ENCODE results near the gene CHEK2.
A peak's percentile ranks its signal among the peaks of the same experiment; 100 is the strongest.
"Not testable (repeated sequence)": the region's sequence is repeated elsewhere in the genome, so short reads cannot be mapped to it uniquely, and the experiment has no call there.

The CHEK2 gene

GRCh38 chr22:28741785-28742561, at the start of gene CHEK2, which contains the start of gene HSCB:
Gene CHEK2 (minus strand): TSS chr22:28741820. CDS start chr22:28734721, 7,099 bp downstream.
Gene HSCB (plus strand): TSS chr22:28742039. CDS start chr22:28742096, 57 bp downstream.
- peak; percentile 98 to 99 for DNase-seq

DNA sequence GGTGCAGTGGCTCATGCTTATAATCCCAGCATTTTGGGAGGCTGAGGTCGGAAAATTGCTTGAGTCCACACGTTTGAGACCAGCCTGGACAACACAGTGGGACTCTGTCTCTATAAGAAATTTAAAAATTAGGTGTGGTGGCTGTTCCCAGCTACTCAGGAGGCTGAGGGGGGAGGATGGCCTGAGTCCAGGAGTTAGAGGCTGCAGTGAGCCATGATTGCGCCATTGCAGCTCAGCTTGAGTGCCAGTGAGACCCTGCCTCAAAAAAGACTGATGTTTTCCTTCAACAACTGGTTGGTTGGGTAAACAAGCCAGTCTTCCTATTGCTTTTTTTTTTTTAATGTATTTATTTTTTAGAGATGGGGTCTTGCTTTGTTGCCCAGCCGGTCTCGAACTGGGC, 49.5 kb upstream of the CHEK2 start:
- DNase-seq = no peak

DNA sequence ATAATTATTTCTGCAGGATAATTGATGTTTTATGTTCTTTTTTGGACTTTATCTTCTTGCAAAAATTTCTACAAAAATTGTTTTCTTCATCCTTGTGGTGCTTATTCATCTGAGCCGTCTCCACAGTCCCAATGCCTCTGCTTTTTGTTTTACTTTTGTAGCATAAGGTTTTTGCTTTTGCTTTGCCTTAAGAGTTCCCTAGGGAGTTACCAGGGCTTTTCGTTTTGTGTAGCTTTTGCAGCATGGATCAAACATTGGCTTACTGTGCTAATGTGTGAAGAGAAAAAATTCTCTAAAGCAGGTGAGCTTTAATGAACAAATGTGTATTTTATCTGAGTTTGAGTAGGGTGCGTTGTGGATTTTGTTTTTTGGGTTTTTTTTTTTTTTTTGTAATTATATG, 47.0 kb upstream of the CHEK2 start:
- DNase-seq = no peak

GRCh38 chr22:28783786-28784671, 42.4 kb upstream of the CHEK2 start:
- no peak for DNase-seq

DNA sequence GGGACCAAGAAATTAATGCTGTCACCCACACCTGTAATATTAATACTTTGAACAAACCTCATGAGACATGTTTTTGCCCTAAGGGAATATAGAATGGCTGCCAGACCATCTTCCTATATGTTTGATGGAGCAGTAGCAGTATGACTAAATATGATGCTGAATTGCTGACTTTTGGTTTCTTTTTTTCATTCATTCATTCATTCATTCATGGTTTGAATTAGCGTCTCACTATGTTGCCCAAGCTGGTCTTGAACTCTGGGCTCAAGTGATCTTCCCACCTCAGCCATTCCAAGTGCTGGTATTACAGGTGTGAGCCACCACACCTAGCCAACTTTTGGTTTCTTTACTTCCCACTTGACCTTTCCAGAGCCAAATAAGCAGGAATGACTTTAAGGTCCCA, 38.7 kb upstream of the CHEK2 start:
- DNase-seq = no peak

DNA sequence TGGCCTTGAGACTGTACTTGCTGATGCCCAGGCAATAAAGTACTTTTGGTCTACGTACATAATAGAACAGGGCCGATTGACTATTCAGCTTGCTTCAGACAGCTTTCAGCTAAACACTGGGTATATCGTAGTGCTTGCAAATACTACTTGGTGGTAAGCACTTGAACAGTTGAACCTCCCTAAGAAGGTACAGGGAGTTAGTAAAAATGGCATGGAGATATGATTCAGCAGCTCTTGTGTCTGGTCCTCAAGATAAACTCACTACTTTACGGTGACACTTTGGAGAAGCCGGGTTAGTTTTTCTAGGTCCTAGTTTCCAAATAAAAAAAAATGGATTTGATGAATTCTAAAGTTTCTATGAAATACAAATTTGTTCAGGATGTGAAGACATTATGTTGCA, 38.2 kb upstream of the CHEK2 start:
- DNase-seq = no peak

DNA sequence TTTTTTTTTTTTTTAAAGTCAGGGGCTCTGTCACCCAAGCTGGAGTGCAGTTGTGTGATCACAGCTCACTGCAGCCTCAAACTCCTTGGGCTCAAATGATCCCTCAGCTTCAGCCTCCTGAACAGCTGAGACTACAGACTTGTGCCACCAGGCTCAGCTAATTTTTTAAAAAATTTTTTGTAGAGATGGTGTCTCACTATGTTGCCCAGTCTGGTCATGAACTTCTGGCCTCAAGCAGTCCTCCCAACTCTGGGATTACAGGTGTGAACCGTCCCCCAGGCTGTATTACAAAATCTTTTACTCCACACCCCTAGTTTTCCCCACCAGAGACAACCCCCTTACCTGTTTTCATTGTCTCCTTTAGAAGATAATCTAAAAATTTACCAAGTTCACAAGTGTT, 32.8 kb upstream of the CHEK2 start:
- DNase-seq = no peak

GRCh38 chr22:28773461-28773867, 31.8 kb upstream of the CHEK2 start:
- DNase-seq = peak; percentile 62 to 65

DNA sequence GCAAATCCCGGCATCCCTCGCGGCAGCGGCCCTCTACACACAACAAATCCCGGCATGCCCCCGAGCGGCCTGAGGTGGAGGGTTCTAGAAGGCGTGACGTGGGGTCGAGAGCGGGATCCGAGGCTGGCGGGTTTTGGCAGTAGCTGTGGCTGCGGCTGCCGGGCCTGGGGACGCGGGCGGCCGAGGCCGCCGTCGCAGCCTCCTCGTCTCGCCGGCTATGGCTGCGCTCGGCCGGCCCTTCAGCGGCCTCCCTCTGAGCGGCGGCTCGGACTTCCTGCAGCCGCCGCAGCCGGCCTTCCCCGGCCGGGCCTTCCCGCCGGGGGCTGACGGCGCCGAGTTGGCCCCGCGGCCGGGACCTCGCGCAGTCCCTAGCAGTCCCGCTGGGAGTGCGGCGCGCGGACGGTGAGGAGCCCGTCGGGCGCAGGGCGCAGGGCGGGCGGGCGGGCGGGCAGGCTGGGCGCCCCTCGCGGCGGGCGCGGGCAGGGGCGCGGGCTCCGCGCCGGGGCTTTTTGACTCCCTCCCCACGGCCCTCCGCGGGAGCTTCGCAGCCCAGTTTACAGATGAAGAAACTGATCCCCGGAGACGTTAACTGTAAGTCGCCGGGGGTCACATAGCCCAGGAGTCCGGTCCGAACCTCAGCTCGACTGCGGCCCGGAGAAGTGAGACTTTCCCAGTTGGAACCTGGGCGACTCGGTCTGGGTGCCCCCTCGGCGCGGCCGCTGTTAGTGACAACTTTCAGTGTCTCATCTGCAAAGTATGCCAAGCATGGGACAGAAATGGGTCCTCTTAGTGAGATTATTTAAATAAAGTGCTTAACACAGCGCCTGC, 31.2 kb upstream of the CHEK2 start, which contains the start of gene CCDC117:
CCDC117 (plus strand) TSS at position 63 of the 828 bp plus-strand sequence; CDS start at position 218, 155 bp downstream.
- peak; percentile 93 for DNase-seq

GRCh38 chr22:28771195-28771791, 29.7 kb upstream of the CHEK2 start:
- no peak for DNase-seq

DNA sequence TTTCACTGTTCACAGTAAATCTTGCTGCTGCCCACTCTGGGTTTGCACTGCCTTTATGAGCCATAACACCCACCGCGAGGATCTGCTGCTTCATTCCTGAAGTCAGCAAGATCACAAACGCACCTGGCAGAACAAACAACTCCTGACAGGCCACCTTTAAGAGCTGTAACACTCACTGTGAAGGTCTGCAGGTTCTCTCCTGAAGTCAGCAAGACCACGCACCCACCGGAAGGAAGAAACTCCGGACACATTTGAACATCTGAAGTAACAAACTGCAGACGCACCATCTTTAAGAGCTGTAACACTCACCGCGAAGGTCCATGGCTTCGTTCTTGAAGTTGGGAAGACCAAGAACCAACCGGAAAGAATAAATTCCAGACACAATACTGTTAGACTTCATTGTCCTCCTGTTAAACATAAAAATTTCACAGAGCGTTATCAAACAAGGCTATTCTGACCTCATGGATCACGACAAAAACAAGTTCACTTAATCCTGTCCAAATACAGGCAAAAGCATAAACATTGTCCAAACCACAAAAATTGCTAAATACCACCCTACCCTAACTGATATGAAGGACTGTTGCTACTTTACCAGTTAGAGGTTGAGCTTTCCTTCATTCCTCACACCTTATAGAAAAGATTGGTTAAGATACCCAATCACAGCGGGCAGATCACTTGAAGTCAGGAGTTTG, 27.9 kb upstream of the CHEK2 start:
- DNase-seq = no peak

GRCh38 chr22:28768701-28769393, 27.2 kb upstream of the CHEK2 start:
- DNase-seq = no peak

GRCh38 chr22:28766628-28767027, 25.0 kb upstream of the CHEK2 start:
- DNase-seq = no peak

DNA sequence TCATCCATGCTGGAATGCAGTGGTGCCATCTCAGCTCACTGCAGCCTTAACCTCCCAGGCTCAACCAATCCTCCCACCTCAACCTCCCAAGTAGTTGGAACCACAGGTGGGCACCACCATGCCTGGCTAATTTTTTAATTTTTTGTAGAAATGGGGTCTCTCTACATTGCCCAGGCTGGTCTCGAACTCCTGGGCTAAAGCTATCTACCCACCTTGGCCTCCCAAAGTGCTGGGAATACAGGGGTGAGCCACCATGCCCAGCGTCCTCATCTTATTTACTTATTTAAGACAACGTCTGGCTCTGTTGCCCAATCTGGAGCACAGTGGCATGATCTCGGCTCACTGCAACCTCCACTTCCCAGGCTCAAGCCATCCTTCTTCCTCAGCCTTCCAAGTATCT, 20.4 kb upstream of the CHEK2 start:
- DNase-seq = not testable (repeated sequence)

GRCh38 chr22:28761449-28761755, 19.8 kb upstream of the CHEK2 start:
- DNase-seq = no peak

GRCh38 chr22:28759861-28760560, 18.4 kb upstream of the CHEK2 start:
- peak in 1 of 2 donors; percentile 18 for DNase-seq

GRCh38 chr22:28754512-28754911, 12.9 kb upstream of the CHEK2 start:
- not testable (repeated sequence) for DNase-seq

DNA sequence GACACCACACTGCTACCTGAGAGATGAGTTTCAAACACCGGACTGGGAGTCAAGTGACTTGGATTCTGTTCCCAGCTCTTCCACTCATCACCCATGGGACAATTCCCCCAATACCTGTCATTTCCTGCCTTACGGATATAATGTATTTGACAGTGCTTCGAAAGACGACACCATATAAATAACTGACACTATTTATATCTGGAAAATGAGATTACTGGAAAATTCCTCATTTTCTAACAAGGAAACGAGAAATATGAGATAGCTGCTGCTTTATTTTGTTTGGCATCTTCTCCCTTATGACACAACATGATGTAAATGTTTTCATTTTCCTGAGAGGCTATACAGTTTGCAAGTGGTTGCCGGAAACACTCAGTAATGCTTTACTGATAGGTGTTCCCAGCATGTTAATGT, 8.9 kb upstream of the CHEK2 start:
- no peak for DNase-seq

- DNase-seq = no peak
Measured at GRCh38 chr22:28743852-28744251, 2.2 kb upstream of the CHEK2 start.

GRCh38 chr22:28742562-28742962, 942 bp upstream of the CHEK2 start:
- peak in 1 of 2 donors; percentile 78 for DNase-seq

Data from inflammatory macrophage treated with lipopolysaccharide for 1 hour (primary cell).